HCT116 (cell line): ENCODE data around the gene GAPT. TPM values are rescaled to one million over a fixed set of nuclear protein-coding genes. Genes with fewer than 3 reads are reported as not detected.

ENCODE experiments used
- ATAC-seq: fragments of 200-7000 bp; cut with Tn5 transposase; 2 replicates; pipeline ENCODE4 v1.9.1; 2020; ENCODE audit warnings: mild to moderate bottlenecking, moderate library complexity
- BruUV-seq: library from RNA; stranded (reverse); fragments of 400-500 nt; replicated peaks from 2 replicates; lab custom pipeline; 2021; lab: Mats Ljungman, UMichigan
- CTCF ChIA-PET: fragments of 300-600 bp; sonication (Branson Sonifier 250); formaldehyde crosslinking; loops from one replicate; lab custom pipeline; 2021; ENCODE audit warnings: antibody characterized with exemption; lab: Charles Lee
- POLR2A ChIA-PET: fragments of 300-600, 350-600 bp; sonication (Branson Sonifier 250); formaldehyde crosslinking; loops from one replicate; lab custom pipeline; 2021; ENCODE audit warnings: antibody characterized with exemption; lab: Charles Lee
- RAD21 ChIA-PET, 2 experiments: fragments of 300-600 bp; sonication (Branson Sonifier 250); formaldehyde crosslinking; loops; one replicate each; lab custom pipeline; 2023; ENCODE audit warnings: low total read pairs in 2 of 2; ENCODE audit not compliant: uncharacterized antibody in 2 of 2, unreplicated experiment in 2 of 2, low non-redundant PET in 1 of 2; lab: Charles Lee
- DNase-seq: peaks from one replicate; pipeline ENCODE4 v3.0.0-alpha.2; 2010; ENCODE audit warnings: low read depth, low spot score
- H2AFZ ChIP-seq: fragments of 200-600 bp; shearing (Covaris generic), sonication (generic); 2 replicates; pipeline ENCODE4 v1.6.1; 2017; ENCODE audit warnings: low read depth, mixed run types, mixed read lengths, antibody characterized with exemption, low read length; ENCODE audit not compliant: poor library complexity, severe bottlenecking
- H3K27ac ChIP-seq: 2 replicates; pipeline ENCODE4 v1.5.1; 2012; ENCODE audit warnings: low read depth, low read length
- H3K27me3 ChIP-seq: fragments of 200-600 bp; sonication (generic); 2 replicates; pipeline ENCODE4 v1.6.1; 2016; ENCODE audit warnings: mixed run types, low read length, mixed read lengths; ENCODE audit not compliant: insufficient read depth
- H3K36me3 ChIP-seq, 2 experiments: fragments of 200-500 bp in 1 of 2; fragments of 200-600 bp in 1 of 2; sonication (Bioruptor generic) in 1 of 2; sonication (generic) in 1 of 2; 2 replicates each; pipeline versions ENCODE4 v1.5.1 to v1.6.1; 2014 to 2016; ENCODE audit warnings: low read length in 2 of 2, inconsistent platforms in 1 of 2, mixed read lengths in 1 of 2, mixed run types in 1 of 2; ENCODE audit not compliant: insufficient read depth in 2 of 2, control insufficient read depth in 1 of 2
- H3K4me1 ChIP-seq, 2 experiments: fragments of 200-600 bp in 1 of 2; sonication (generic) in 1 of 2; 2 replicates each; pipeline versions ENCODE4 v1.5.1 to v1.6.1; 2012 to 2017; ENCODE audit warnings: low read length in 2 of 2, inconsistent platforms in 1 of 2, mild to moderate bottlenecking in 1 of 2, mixed read lengths in 1 of 2, mixed run types in 1 of 2, moderate library complexity in 1 of 2; ENCODE audit not compliant: insufficient read depth in 2 of 2, control insufficient read depth in 1 of 2
- H3K4me2 ChIP-seq: fragments of 200-600 bp; sonication (generic); 2 replicates; pipeline ENCODE4 v1.6.1; 2017; ENCODE audit warnings: mixed run types, low read length, mixed read lengths
- H3K4me3 ChIP-seq, 2 experiments: fragments of 200-600 bp in 1 of 2; sonication (generic) in 1 of 2; replicated peaks in 1 of 2; 2 replicates each; pipeline ENCODE4 v1.5.1; 2011 to 2016; ENCODE audit warnings: low read length in 2 of 2, control low read depth in 1 of 2, low read depth in 1 of 2, mild to moderate bottlenecking in 1 of 2, mixed read lengths in 1 of 2, mixed run types in 1 of 2
- H3K79me2 ChIP-seq: fragments of 200-600 bp; sonication (generic); 2 replicates; pipeline ENCODE4 v1.6.1; 2017; ENCODE audit warnings: mild to moderate bottlenecking, mixed run types, low read length, moderate library complexity, mixed read lengths; ENCODE audit not compliant: insufficient read depth
- H3K9ac ChIP-seq: fragments of 200-600 bp; sonication (generic); 2 replicates; pipeline ENCODE4 v1.6.1; 2016; ENCODE audit warnings: low read length, mixed read lengths
- H3K9me2 ChIP-seq: fragments of 200-600 bp; sonication (generic), shearing (Covaris generic); 2 replicates; pipeline ENCODE4 v1.6.1; 2017; ENCODE audit warnings: mixed run types, mild to moderate bottlenecking, moderate library complexity; ENCODE audit not compliant: insufficient read depth
- H3K9me3 ChIP-seq, 2 experiments: fragments of 200-500 bp in 1 of 2; fragments of 200-600 bp in 1 of 2; sonication (Bioruptor generic) in 1 of 2; sonication (generic) in 1 of 2; 2 replicates each; pipeline ENCODE4 v1.6.1; 2014 to 2017; ENCODE audit warnings: low read length in 2 of 2, mixed read lengths in 2 of 2, inconsistent platforms in 1 of 2, low read depth in 1 of 2, mild to moderate bottlenecking in 1 of 2, mixed run types in 1 of 2, moderate library complexity in 1 of 2; ENCODE audit not compliant: control insufficient read depth in 1 of 2, insufficient read depth in 1 of 2
- H4K20me1 ChIP-seq: fragments of 200-600 bp; sonication (generic), shearing (Covaris generic); 2 replicates; pipeline ENCODE4 v1.6.1; 2017; ENCODE audit warnings: mixed run types, mild to moderate bottlenecking, moderate library complexity; ENCODE audit not compliant: insufficient read depth
- EGR1 ChIP-seq: IDR thresholded peaks from 2 replicates; pipeline ENCODE4 v1.6.1; 2012; ENCODE audit warnings: low read depth
- EZH2 ChIP-seq: fragments of 200-600 bp; sonication (generic); IDR thresholded peaks from 2 replicates; pipeline ENCODE4 v1.6.1; 2017; ENCODE audit warnings: antibody characterized with exemption, mixed run types
- FOSL1 ChIP-seq: IDR thresholded peaks from 2 replicates; pipeline ENCODE4 v1.6.1; 2012; ENCODE audit warnings: low read depth
- POLR2AphosphoS5 ChIP-seq: IDR thresholded peaks from 2 replicates; pipeline ENCODE4 v1.6.1; 2011; ENCODE audit warnings: mild to moderate bottlenecking, low read depth, low read length, moderate library complexity
- SIN3A ChIP-seq: IDR thresholded peaks from 2 replicates; pipeline ENCODE4 v1.6.1; 2012; ENCODE audit warnings: low read depth
- SRF ChIP-seq: IDR thresholded peaks from 2 replicates; pipeline ENCODE4 v1.6.1; 2012; ENCODE audit warnings: low read depth
- YY1 ChIP-seq: IDR thresholded peaks from 2 replicates; pipeline ENCODE4 v1.6.1; 2011; ENCODE audit warnings: low read length, low read depth, moderate library complexity, mild to moderate bottlenecking; ENCODE audit not compliant: insufficient replicate concordance; ENCODE audit errors: extremely low read depth
- ZBTB33 ChIP-seq: IDR thresholded peaks from 2 replicates; pipeline ENCODE4 v1.6.1; 2011; ENCODE audit warnings: mild to moderate bottlenecking, low read length, moderate library complexity; ENCODE audit not compliant: insufficient replicate concordance; ENCODE audit errors: extremely low read depth
- ZFX ChIP-seq: fragments of 450-650 bp; IDR thresholded peaks from 2 replicates; pipeline ENCODE4 v1.6.1; 2017
- ZNF274 ChIP-seq: fragments of 200-500 bp; sonication (Bioruptor generic); IDR thresholded peaks from 2 replicates; pipeline ENCODE4 v1.6.1; 2014; ENCODE audit warnings: mild to moderate bottlenecking, low read depth, low read length, inconsistent platforms
- intact Hi-C: fragments of 100-400 bp; cut with micrococcal nuclease; formaldehyde crosslinking; loops from 2 replicates; pipeline ENCODE4 v1.10.0; 2022
- total RNA-seq: library from RNA; stranded (reverse); gene quantifications from one replicate; pipeline ENCODE4 v1.2.1, GENCODE V29; 2021; ENCODE audit not compliant: unreplicated experiment
- TF ChIP-seq, protein P1 (sequence below): IDR thresholded peaks from 2 replicates; pipeline ENCODE4 v1.6.1; 2012; ENCODE audit warnings: low read depth

GAPT gene
- total RNA-seq, 1 experiment from 2014 or later, result not detected

GRCh38 chr5:58444805-58445204, 46.4 kb upstream of the GAPT start (continued):
- TF ChIP-seq ZBTB33 (no peak), EGR1 (no peak)

- ChIA-PET CTCF (no interaction called here), RAD21 (no interaction called here), POLR2A (interaction anchor here (1.3 kb wide), 1 partner anchor 13 kb away, joined by 4 read pairs; no protein-coding TSS in a partner anchor)
- Histone ChIP-seq H3K9ac (no peak overlapping the region), H3K79me2 (no peaks in the 10 kb centered on the region), H3K4me3 (no peak overlapping the region), H3K36me3 (no peaks in the 10 kb centered on the region), H3K27ac (no peak overlapping the region), H3K4me2 (no peak overlapping the region), H3K9me3 (no peaks in the 10 kb centered on the region), H2AFZ (no peak overlapping the region), H3K27me3 (no peaks in the 10 kb centered on the region), H4K20me1 (no peaks in the 10 kb centered on the region), H3K9me2 (no peaks in the 10 kb centered on the region), H3K4me1 (no peaks in the 10 kb centered on the region)
- TF ChIP-seq, protein P1, sequence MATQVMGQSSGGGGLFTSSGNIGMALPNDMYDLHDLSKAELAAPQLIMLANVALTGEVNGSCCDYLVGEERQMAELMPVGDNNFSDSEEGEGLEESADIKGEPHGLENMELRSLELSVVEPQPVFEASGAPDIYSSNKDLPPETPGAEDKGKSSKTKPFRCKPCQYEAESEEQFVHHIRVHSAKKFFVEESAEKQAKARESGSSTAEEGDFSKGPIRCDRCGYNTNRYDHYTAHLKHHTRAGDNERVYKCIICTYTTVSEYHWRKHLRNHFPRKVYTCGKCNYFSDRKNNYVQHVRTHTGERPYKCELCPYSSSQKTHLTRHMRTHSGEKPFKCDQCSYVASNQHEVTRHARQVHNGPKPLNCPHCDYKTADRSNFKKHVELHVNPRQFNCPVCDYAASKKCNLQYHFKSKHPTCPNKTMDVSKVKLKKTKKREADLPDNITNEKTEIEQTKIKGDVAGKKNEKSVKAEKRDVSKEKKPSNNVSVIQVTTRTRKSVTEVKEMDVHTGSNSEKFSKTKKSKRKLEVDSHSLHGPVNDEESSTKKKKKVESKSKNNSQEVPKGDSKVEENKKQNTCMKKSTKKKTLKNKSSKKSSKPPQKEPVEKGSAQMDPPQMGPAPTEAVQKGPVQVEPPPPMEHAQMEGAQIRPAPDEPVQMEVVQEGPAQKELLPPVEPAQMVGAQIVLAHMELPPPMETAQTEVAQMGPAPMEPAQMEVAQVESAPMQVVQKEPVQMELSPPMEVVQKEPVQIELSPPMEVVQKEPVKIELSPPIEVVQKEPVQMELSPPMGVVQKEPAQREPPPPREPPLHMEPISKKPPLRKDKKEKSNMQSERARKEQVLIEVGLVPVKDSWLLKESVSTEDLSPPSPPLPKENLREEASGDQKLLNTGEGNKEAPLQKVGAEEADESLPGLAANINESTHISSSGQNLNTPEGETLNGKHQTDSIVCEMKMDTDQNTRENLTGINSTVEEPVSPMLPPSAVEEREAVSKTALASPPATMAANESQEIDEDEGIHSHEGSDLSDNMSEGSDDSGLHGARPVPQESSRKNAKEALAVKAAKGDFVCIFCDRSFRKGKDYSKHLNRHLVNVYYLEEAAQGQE, result no peak
- TF ChIP-seq EZH2 (no peak), FOSL1 (no peak), SRF (no peak), YY1 (no peak), POLR2AphosphoS5 (no peak), ZNF274 (no peak), ZFX (no peak), SIN3A (no peak)
- ATAC-seq (no peak), DNase-seq (no peak)
- no TSS peak for BruUV-seq
- intact Hi-C loops, result no loop called here
Measured at GRCh38 chr5:58446024-58446423, 45.2 kb upstream of the GAPT start.
